HG03095 (cell line): ENCODE results near the gene VAC14.

Experiments used
- ATAC-seq: cut with Tn5 transposase; IDR thresholded peaks from one replicate; pipeline ENCODE4 v1.9.1; 2021; ENCODE audit warnings: moderate library complexity; ENCODE audit not compliant: unreplicated experiment

VAC14 gene

DNA sequence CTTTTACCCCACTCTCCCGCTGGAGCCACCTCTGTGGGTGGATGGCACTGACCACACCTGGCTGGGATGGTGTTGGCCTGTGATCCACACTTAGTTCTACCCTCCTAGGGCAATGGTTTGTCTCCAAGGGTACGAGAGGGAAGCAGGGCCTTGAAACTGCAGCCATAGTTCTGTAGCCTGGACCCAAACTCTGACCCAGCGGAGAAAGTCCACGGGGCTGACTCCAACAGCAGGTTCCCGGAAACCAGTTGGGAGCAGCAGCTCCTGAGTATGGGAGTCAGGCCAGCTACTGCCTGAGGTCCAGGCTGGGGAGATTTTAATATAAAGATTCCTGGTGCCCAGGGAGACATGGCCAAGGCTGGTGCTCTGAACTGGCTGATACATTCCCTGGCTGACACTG lies 91.5 kb downstream of the VAC14 start:
- no peak for ATAC-seq

DNA sequence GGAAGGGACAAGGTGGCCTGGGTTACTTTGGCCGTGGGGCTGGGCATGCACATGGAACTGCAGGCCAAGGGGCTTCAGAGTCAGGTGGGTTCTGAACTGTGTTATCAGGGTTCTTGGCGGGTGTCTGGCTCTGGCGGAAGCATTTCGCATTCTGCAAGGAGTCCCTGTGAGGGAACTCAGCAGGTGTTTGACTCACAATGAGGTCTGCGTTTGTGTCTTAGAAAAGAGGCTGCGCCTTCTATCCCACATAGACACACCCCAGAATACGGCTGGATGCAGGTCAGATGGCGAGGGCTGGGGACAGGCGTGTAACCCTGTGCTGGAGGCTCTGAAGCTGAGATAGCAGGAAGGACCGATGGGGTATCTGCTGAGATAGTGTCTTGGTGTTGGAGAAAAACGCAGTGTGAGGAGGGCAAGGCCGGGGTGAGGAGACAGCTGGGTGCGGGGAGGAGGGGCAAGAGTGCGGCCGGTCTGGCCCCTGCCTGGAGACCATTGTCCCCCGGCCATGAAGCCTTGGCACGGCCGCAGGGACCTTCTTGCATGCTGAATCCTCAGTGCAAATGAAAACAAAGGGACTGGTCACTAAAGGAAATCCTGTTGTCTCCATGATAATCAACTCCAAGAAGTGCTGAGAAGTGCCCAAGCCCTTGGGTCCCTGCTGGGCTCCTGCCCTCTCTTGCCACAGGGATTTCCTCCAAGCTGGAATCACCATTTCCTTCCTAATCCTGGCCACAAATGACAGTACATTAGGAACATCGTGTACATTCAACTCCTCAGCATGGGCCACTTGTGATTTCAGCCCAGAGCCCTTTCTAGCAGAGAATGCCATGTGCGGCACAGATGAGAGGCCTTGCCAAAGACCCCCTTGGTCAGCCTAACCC lies 92.4 kb downstream of the VAC14 start:
- ATAC-seq = no peak

GRCh38 chr16:70706948-70707465 lies 94.0 kb downstream of the VAC14 start:
- ATAC-seq = no peak

DNA sequence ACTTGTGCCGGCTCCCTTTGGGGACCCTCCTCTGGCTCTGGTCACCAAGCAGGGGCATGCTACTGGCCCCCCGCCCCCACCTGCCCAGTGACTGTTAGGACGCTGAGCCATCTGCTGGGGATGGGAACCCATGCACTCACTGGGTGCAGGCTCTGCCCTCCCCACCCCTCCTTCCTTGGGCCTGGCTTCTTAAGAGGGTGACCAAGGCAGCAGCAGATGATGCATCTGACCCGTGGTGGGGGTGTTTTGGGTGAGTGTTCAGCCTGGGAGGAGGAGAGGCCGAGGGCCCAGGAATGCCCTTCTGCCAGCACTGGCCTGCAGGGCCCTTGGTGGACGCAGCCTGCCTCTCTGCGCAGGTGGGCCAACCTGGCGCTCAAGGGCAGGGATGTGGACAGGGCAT lies 95.9 kb downstream of the VAC14 start:
- no peak for ATAC-seq

DNA sequence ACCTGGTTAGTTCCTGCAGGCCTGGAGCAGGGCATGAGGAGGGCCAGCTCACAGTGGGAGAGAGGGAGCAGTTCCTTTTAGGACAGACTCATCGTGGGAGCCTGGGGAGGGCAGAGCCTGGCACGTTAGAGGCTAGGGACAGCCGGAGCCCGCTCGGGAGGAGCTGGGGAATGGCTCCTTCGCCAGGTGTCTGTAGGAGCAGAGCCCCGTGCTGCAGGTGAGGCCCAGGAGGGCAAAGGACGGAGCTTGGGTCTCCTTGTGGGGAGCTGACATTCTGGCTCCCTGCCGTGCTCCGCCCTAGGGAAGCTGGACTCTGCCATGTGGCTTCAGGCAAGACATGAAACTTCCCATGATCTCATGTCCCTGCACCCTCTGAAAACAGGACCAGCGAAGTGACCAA lies 96.4 kb downstream of the VAC14 start:
- no peak for ATAC-seq

DNA sequence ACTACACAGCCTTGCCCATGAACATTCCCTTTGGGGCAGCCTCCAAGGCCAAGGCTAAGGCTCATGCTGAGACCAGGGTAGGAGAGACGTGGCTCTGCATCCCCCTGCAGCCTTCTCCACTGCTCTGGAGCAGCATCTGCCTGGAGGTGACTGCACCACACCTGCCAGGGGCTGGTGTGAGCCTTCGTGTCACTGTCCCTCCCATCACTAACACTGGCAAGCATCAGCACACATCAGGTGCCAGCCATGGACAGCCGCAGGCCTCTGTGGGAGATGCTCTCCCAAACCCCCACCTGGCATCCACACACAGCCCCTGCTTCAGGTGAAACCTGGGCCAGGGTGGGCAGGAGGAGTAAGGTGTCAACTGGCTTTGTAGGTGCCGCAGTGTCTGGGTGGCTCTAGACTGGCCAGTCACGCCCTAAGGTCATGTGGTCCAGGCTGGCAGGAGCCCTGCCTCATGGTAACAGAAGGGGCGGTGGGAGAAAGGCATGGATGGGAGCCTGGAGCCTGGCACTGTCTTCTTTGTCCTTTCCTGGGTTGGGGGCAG lies 97.0 kb downstream of the VAC14 start:
- no peak for ATAC-seq

- ATAC-seq = no peak
These were observed 97.7 kb downstream of the VAC14 start for GRCh38 chr16:70703041-70703834.

DNA sequence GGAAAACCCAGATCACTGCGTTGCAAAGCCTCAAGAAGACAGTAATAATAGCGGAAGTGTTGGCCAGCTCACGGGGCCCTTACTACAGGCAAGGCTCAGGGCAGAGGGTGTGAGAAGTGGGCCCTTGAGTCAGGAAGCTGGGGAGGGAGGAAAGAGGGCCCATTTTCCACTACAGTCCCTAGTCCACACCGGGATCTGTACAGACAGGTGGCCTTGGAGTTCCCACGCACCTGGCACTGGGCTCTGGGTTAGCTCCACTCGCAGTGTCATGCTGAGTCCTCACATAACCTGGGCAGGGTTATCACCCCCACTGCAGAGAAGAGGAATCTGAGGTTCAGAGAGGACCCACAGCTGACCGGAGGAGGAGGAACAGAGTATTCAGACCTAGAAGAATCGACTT lies 98.3 kb downstream of the VAC14 start:
- no peak for ATAC-seq

GRCh38 chr16:70701998-70702397 lies 99.0 kb downstream of the VAC14 start:
- ATAC-seq = no peak

DNA sequence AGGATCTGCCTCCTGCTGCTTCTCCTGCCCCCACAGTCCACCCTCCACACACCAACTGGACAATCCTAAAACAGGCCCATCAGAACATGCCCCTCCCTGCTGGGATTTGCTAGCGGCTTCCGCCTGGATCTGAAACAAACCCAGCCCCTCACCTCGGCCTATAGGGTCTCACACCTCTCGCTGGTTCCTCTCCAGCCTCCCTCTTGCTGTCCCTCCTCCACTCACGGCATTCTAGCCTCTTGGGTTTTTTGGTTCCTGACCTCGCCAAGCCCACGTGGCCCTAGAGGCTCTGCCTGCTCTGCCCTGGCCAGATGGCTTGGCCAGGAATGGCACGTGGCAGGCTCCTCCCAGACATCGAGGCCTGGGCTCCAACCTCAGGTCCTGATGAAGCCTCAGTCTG lies 99.4 kb downstream of the VAC14 start:
- no peak for ATAC-seq

GRCh38 chr16:70701036-70701435 lies 99.9 kb downstream of the VAC14 start:
- no peak for ATAC-seq

DNA sequence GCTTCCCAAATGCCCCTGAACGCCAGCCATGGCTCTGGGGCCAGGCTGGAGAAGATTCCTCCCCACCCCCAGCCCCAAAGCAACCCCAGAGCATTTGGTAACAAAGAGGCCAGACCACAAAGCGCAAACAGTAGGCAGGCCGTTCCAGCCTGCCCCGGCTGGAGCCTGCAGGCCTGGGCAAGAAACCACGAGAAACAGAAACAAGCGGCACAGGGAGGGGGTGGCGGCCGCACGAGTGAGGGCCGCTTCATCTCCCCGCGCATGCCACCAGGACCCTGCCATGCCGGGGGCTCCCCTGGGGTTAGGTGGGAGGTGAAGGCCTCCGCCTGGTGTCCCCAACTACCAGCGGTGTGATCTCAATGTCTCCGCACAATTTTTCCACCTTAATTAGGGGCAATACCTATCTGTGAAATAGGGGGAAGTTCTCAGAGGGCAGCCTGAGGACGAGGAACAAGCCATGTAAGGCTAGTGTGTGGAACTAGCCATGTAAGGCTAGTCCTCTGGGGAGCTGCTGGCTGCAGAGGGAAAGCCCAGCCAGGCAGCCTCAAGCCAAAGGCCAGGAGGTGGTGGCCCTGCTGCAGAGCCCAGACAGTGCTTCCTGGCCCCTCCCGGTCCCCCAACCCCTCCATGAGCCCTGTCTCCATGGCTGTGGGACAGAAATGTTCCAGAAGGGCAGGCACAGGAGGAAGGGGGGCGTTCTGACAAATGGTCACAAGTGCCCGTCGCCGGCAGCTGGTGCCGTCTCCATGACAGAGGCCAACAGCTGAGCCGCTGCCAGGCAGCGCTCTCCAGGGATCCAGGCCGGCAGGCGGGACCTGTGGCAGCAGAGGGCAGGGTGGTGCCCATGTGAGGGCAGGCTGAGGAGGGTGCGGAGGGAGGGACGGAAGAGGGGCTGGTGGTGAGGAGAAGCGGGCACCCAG lies 100.6 kb downstream of the VAC14 start:
- ATAC-seq = no peak

DNA sequence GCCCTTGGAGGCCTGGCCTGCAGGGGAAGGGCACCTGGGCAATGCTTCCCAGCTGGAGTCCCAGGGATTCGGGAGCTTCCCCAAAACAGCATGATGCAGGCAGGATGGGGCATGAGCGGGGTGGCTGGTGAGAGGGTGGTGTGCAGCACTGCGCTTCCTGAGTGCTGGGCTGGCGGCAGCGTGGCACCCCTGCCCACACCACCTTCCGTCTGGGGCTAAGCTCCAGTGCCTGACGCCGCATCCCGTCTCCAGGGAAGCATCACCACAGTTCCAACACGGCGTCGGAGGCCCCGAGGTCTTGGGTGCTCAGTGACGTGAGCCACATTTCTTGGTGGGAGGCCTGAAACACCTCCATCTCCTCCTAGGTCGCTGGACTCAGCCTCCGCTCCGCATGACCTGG lies 101.3 kb downstream of the VAC14 start:
- ATAC-seq = no peak

- no peak for ATAC-seq
These were observed 102.1 kb downstream of the VAC14 start for GRCh38 chr16:70698901-70699300.

DNA sequence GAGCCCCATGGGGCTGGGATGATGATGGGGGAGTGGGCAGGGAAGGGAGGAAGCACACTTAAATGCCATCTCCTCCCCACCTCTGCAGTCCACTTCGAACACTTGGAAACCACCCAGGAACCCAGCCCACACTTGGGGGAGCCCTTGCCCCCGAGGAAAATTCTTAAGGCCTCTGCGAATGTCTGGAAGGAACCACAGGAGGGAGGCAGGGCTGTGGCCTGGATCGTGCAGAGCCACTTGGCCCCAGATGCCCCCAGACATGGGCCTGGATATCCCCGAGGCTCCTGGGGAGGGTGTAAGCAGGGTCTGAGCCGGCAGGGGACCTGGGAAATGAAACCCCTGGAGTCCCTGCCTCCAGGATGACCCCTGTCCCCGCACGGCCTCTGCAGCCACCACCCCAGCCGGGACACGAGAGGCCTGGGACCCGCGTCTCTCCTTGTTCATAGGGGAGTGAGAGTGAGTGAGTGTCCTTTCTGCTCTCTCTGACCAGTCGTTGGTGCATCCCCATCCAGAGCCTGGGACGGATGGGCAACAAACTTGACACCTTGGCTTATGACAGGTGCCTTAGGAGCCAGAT lies 103.3 kb downstream of the VAC14 start:
- ATAC-seq = no peak

GRCh38 chr16:70696952-70697593 lies 103.9 kb downstream of the VAC14 start:
- ATAC-seq = no peak

DNA sequence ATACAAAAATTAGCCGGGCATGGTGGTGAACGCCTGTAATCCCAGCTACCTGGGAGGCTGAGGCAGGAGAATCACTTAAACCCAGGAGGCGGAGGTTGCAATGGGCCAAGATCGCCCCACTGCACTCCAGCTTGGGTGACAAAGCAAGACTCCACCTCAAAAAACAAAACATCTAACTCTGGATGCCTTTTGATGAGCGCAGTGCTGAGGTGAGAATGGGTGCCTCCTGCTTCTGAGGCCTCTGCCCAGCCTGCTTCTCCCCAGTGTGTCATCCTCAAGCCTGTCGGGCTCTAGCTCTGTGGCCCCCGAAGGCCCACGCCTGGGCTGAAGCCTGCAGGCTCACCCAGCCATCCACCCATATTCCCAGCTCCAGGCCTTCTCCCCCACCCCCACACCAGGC lies 104.6 kb downstream of the VAC14 start:
- ATAC-seq = no peak

- ATAC-seq = no peak
These were observed 105.5 kb downstream of the VAC14 start for GRCh38 chr16:70695331-70696070.

DNA sequence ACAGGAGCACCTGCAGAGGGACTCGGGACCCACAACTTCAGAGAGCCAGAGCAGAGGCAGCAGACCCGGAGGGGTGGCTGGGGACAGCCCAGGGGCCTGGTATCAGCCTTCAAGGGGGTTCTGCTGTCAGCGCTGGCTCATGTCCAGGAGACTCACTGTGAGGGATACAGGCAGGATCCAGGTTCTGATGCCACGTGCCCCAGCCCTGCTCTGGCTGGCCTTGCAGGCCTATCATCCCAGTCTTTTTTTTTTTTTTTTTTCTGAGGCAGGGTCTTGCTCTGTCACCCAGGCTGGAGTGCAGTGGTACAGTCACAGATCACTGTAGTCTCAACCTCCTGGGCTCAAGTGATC lies 106.1 kb downstream of the VAC14 start:
- ATAC-seq = no peak
